Natural killer cell (primary cell): Measurements from ENCODE around the gene DSCAML1. TPM values are rescaled to one million over a fixed set of nuclear protein-coding genes. Genes with fewer than 3 reads are reported as not detected.

ENCODE experiments used
- ATAC-seq, 3 donors: fragments of 150-1000 bp in 2 of 3; fragments of 200-7000 bp in 1 of 3; cut with Tn5 transposase; 1 replicate in 1 of 3; 2 replicates in 2 of 3; pipeline ENCODE4 v1.10.0; 2021; ENCODE audit warnings: mild to moderate bottlenecking in 2 of 3, moderate library complexity in 2 of 3
- DNase-seq, 2 donors: peaks; one replicate each; pipeline versions ENCODE4 v3.0.0 to v3.0.0-alpha.2; 2013 to 2021; ENCODE audit warnings: mixed read lengths in 1 of 2
- H3K27ac ChIP-seq: one replicate; pipeline ENCODE4 v1.5.1; 2013; ENCODE audit warnings: mild to moderate bottlenecking, low read length
- H3K27me3 ChIP-seq: one replicate; pipeline ENCODE4 v1.6.1; 2013; ENCODE audit warnings: low read length; ENCODE audit not compliant: control insufficient read depth, insufficient read depth
- H3K36me3 ChIP-seq: one replicate; pipeline ENCODE4 v1.6.1; 2013; ENCODE audit warnings: low read length; ENCODE audit not compliant: control insufficient read depth, insufficient read depth
- H3K4me1 ChIP-seq: one replicate; pipeline ENCODE4 v1.6.1; 2013; ENCODE audit warnings: low read length; ENCODE audit not compliant: control insufficient read depth, insufficient read depth
- H3K4me3 ChIP-seq: one replicate; pipeline ENCODE4 v1.5.1; 2013; ENCODE audit warnings: low read length
- H3K9me3 ChIP-seq: one replicate; pipeline ENCODE4 v1.6.1; 2013; ENCODE audit warnings: low read length; ENCODE audit not compliant: control insufficient read depth, insufficient read depth
- H3K27ac Mint-ChIP-seq, 2 donors: one replicate each; pipeline ENCODE4 v1.8.0; 2022; ENCODE audit warnings: mild to moderate bottlenecking in 2 of 2, mixed read lengths in 2 of 2, moderate library complexity in 1 of 2
- H3K27me3 Mint-ChIP-seq, 2 donors: one replicate each; pipeline ENCODE4 v1.8.0; 2022; ENCODE audit warnings: low read depth in 2 of 2, mixed read lengths in 2 of 2
- H3K36me3 Mint-ChIP-seq: one replicate; pipeline ENCODE4 v1.8.0; 2022; ENCODE audit warnings: mixed read lengths
- H3K4me1 Mint-ChIP-seq, 2 donors: one replicate each; pipeline ENCODE4 v1.8.0; 2022; ENCODE audit warnings: mixed read lengths in 2 of 2
- H3K4me3 Mint-ChIP-seq: one replicate; pipeline ENCODE4 v1.8.0; 2022; ENCODE audit warnings: mild to moderate bottlenecking, moderate library complexity, mixed read lengths
- H3K9me3 Mint-ChIP-seq, 2 donors: one replicate each; pipeline ENCODE4 v1.8.0; 2022; ENCODE audit warnings: mixed read lengths in 2 of 2
- CTCF ChIP-seq: fragments of 200-600 bp; IDR thresholded peaks from one replicate; pipeline ENCODE4 v1.8.0; 2022; ENCODE audit warnings: antibody characterized with exemption
- WGBS: methylation state at CpG from one replicate; pipeline ENCODE4 v1.1.7; 2013; ENCODE audit warnings: missing lambda C conversion rate; ENCODE audit not compliant: insufficient coverage; 5-methylcytosine and 5-hydroxymethylcytosine counted together
- intact Hi-C: fragments of 100-400 bp; cut with micrococcal nuclease; formaldehyde crosslinking; loops from one replicate; pipeline ENCODE4 v1.14.2; 2022
- total RNA-seq, 4 donors: library from RNA; stranded (reverse); fragments of 120-200 nt in 1 of 4; gene quantifications; one replicate each; pipeline versions ENCODE4 v1.2.3 to v1.2.4, GENCODE V29; 2013 to 2022

Gene DSCAML1
- total RNA-seq, 3 donors from 2014 or later (not counting 1 experiment from before 2014, with no cell fraction given) = 0.66 TPM; not detected in 2

GRCh38 chr11:117582433-117582832 lies 214.6 kb downstream of the DSCAML1 start:
- Mint-ChIP-seq H3K4me3 (no peak overlapping the region), H3K4me1 (no peaks in the 10 kb centered on the region), H3K27me3 (peaks cover 0 to 9% of the 10 kb centered on the region in 2 donors), H3K36me3 (no peaks in the 10 kb centered on the region), H3K27ac (no peak overlapping the region), H3K9me3 (no peaks in the 10 kb centered on the region)
- Histone ChIP-seq H3K36me3 (no peaks in the 10 kb centered on the region), H3K27ac (no peak overlapping the region), H3K27me3 (no peaks in the 10 kb centered on the region), H3K4me3 (no peak overlapping the region), H3K9me3 (no peaks in the 10 kb centered on the region), H3K4me1 (no peaks in the 10 kb centered on the region)
- DNase-seq = no peak
- no peak for TF ChIP-seq CTCF
- ATAC-seq = no peak
- 90% methylated on average over 6 of the region's 6 CpGs for WGBS
- intact Hi-C loops = no loop called here

GRCh38 chr11:117580866-117581265 lies 216.2 kb downstream of the DSCAML1 start:
- Mint-ChIP-seq H3K36me3 (no peaks in the 10 kb centered on the region), H3K27me3 (peaks cover 0 to 9% of the 10 kb centered on the region in 2 donors), H3K9me3 (no peaks in the 10 kb centered on the region), H3K27ac (no peak overlapping the region), H3K4me1 (no peaks in the 10 kb centered on the region), H3K4me3 (no peak overlapping the region)
- intact Hi-C loops = no loop called here
- no peak for TF ChIP-seq CTCF
- no peak for ATAC-seq
- Histone ChIP-seq H3K27ac (no peak overlapping the region), H3K36me3 (no peaks in the 10 kb centered on the region), H3K27me3 (no peaks in the 10 kb centered on the region), H3K4me1 (no peaks in the 10 kb centered on the region), H3K4me3 (no peak overlapping the region), H3K9me3 (no peaks in the 10 kb centered on the region)
- 80% methylated on average over 6 of the region's 6 CpGs for WGBS
- DNase-seq = no peak

GRCh38 chr11:117579161-117579560 lies 217.9 kb downstream of the DSCAML1 start:
- no peaks in the 10 kb centered on the region for H3K36me3 ChIP-seq
- intact Hi-C loops = no loop called here
- no peaks in the 10 kb centered on the region for H3K9me3 ChIP-seq
- no peak for TF ChIP-seq CTCF
- no peaks in the 10 kb centered on the region for H3K27me3 ChIP-seq
- H3K36me3 Mint-ChIP-seq = no peaks in the 10 kb centered on the region
- peaks cover 0 to 8% of the 10 kb centered on the region in 2 donors for H3K27me3 Mint-ChIP-seq
- no peak overlapping the region for H3K27ac Mint-ChIP-seq
- DNase-seq (no peak), ATAC-seq (no peak)
- no peaks in the 10 kb centered on the region for H3K4me1 Mint-ChIP-seq
- H3K4me3 Mint-ChIP-seq = no peak overlapping the region
- H3K4me1 ChIP-seq = no peaks in the 10 kb centered on the region
- no peak overlapping the region for H3K4me3 ChIP-seq
- no peaks in the 10 kb centered on the region for H3K9me3 Mint-ChIP-seq
- no peak overlapping the region for H3K27ac ChIP-seq
- WGBS = 58% methylated on average over 2 of the region's 2 CpGs

GRCh38 chr11:117575856-117576255 lies 221.2 kb downstream of the DSCAML1 start:
- WGBS = 87% methylated on average over 4 of the region's 4 CpGs
- no peaks in the 10 kb centered on the region for H3K27me3 ChIP-seq
- no peak for TF ChIP-seq CTCF
- no peak for ATAC-seq
- no peak overlapping the region for H3K27ac ChIP-seq
- H3K4me1 ChIP-seq = no peaks in the 10 kb centered on the region
- no peak overlapping the region for H3K4me3 ChIP-seq
- H3K9me3 ChIP-seq = no peaks in the 10 kb centered on the region
- Mint-ChIP-seq H3K27me3 (peaks cover 0 to 5% of the 10 kb centered on the region in 2 donors), H3K36me3 (no peaks in the 10 kb centered on the region), H3K9me3 (no peaks in the 10 kb centered on the region), H3K4me3 (no peak overlapping the region), H3K4me1 (no peaks in the 10 kb centered on the region), H3K27ac (no peak overlapping the region)
- intact Hi-C loops = no loop called here
- no peaks in the 10 kb centered on the region for H3K36me3 ChIP-seq
- no peak for DNase-seq
